ENCODE data around the gene ADGRV1. TPM values are rescaled to one million over a fixed set of nuclear protein-coding genes. Genes with fewer than 3 reads are reported as not detected.
"Not testable (repeated sequence)": the region's sequence is repeated elsewhere in the genome, so short reads cannot be mapped to it uniquely, and the experiment has no call there.

The ADGRV1 gene
- polyA plus RNA-seq, 2 donors = 0.82 to 1.6 TPM

DNA sequence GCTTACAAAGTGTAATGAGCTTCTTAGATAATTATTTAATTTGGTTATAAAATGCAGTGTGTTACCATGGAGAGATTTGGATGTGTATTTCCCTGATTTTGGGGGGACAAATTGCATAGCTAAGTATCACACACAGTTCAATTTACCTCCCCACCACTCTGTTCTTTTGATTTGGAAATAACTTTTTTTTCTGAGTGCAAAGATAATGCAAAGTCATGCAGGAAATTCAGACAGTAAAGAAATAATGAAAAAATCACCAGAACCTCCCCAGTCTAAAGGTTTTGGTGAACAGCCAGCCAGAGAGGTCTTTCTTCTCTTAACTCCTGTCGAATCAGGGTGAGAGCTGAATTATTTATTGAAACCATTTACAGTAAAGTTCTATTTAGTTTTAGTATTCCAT, 3.2 kb downstream of the ADGRV1 start:
- WGBS, 2 donors = 47 to 63% methylated on average over 1 of the region's 1 CpG
- Histone ChIP-seq H3K27me3 (ENCODE audit: control insufficient read depth in 1 of 2, insufficient read depth in 2 of 2, low read length in 2 of 2) (peaks cover 3 to 11% of the 10 kb centered on the region in 2 donors), H3K27ac (ENCODE audit: low read depth in 2 of 2, low read length in 1 of 2) (no peak overlapping the region)

DNA sequence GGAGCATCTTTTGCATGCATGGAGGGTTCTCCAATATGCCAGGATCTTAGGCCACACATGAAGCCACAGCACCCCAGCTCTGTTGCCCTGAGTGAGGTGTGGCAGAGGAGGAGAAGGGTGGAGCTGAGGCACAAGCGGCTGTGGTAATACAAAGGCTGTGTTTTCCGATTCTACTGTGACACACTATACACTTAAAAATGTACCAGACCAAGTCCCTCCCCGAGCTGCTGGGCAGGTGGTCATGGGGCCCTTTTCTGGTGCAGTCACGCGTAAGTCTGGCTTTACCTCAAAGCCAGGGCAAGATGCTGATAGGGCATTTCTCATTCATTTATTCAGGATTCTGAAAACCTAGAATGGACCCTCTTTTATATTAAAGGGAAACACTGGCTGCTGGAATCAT, 3.7 kb downstream of the ADGRV1 start:
- no peak overlapping the region for H3K4me3 ChIP-seq (ENCODE audit: low read depth in 1 of 2, low read length in 2 of 2)
- no peak overlapping the region for H3K27ac ChIP-seq (ENCODE audit: low read depth in 2 of 2, low read length in 1 of 2)
- H3K4me1 ChIP-seq (ENCODE audit: control insufficient read depth in 2 of 2, insufficient read depth in 2 of 2, low read length in 1 of 2) = peaks cover 0 to 8% of the 10 kb centered on the region in 2 donors
- no peaks in the 10 kb centered on the region for H3K36me3 ChIP-seq (ENCODE audit: control insufficient read depth in 2 of 2, insufficient read depth in 2 of 2, low read length in 1 of 2)
- peaks cover 2 to 3% of the 10 kb centered on the region in 2 donors for H3K9me3 ChIP-seq (ENCODE audit: control insufficient read depth in 2 of 2, insufficient read depth in 1 of 2, low read depth in 1 of 2, low read length in 1 of 2)
- 63 to 69% methylated on average over 5 of the region's 5 CpGs for WGBS, 2 donors
- peaks cover 3 to 11% of the 10 kb centered on the region in 2 donors for H3K27me3 ChIP-seq (ENCODE audit: control insufficient read depth in 1 of 2, insufficient read depth in 2 of 2, low read length in 2 of 2)

More for the DNA sequence above, 3.2 kb downstream of the ADGRV1 start:
- Histone ChIP-seq H3K9me3 (ENCODE audit: control insufficient read depth in 2 of 2, insufficient read depth in 1 of 2, low read depth in 1 of 2, low read length in 1 of 2) (peaks cover 2 to 3% of the 10 kb centered on the region in 2 donors), H3K4me1 (ENCODE audit: control insufficient read depth in 2 of 2, insufficient read depth in 2 of 2, low read length in 1 of 2) (peaks cover 0 to 8% of the 10 kb centered on the region in 2 donors), H3K36me3 (ENCODE audit: control insufficient read depth in 2 of 2, insufficient read depth in 2 of 2, low read length in 1 of 2) (no peaks in the 10 kb centered on the region), H3K4me3 (ENCODE audit: low read depth in 1 of 2, low read length in 2 of 2) (no peak overlapping the region)

DNA sequence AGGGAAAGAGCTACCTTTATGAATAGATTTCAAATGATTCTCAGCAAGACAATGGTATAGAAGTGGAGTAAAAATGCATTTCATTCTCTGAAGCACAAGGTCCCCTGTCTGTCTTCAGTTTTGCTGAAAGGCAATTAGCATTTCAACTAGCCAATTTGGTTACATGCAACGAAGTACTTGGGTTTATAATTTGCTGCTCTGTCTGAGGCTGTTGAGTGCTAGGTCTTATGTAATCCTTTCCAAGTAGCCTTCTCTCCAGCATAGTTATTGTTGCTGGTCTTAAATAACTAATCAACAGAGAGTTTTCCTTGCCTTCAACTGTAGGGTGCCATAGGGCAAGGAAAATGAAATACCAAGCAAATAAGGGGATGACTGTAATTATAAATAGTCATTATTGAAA, 4.5 kb downstream of the ADGRV1 start:
- Histone ChIP-seq H3K27me3 (ENCODE audit: control insufficient read depth in 1 of 2, insufficient read depth in 2 of 2, low read length in 2 of 2) (peaks cover 0 to 11% of the 10 kb centered on the region in 2 donors), H3K9me3 (ENCODE audit: control insufficient read depth in 2 of 2, insufficient read depth in 1 of 2, low read depth in 1 of 2, low read length in 1 of 2) (peaks cover 2 to 3% of the 10 kb centered on the region in 2 donors), H3K4me3 (ENCODE audit: low read depth in 1 of 2, low read length in 2 of 2) (no peak overlapping the region), H3K36me3 (ENCODE audit: control insufficient read depth in 2 of 2, insufficient read depth in 2 of 2, low read length in 1 of 2) (no peaks in the 10 kb centered on the region), H3K4me1 (ENCODE audit: control insufficient read depth in 2 of 2, insufficient read depth in 2 of 2, low read length in 1 of 2) (peaks cover 0 to 8% of the 10 kb centered on the region in 2 donors), H3K27ac (ENCODE audit: low read depth in 2 of 2, low read length in 1 of 2) (no peak overlapping the region)
- WGBS, 2 donors = 40 to 41% methylated on average over 1 of the region's 1 CpG

DNA sequence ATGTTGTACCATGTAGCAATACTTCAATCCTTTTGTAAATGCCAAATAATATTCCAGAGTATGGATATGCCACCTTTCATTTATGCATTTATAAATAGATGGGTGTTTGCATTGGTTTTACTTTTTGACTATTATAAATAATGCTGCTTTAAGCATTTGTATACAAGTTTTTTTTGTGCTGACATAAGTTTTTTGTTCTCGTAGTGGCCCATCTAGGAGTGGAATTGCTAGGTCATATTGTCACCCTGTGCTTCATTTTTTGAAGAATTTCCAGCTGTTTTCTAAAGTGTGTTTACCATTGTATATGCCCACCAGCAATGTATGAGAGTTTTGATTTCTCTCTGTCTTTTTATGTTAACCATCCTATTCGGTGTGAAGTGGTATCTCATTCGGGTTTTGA, 6.9 kb downstream of the ADGRV1 start:
- no peaks in the 10 kb centered on the region for H3K36me3 ChIP-seq (ENCODE audit: control insufficient read depth in 2 of 2, insufficient read depth in 2 of 2, low read length in 1 of 2)
- H3K9me3 ChIP-seq (ENCODE audit: control insufficient read depth in 2 of 2, insufficient read depth in 1 of 2, low read depth in 1 of 2, low read length in 1 of 2) = peaks cover 0 to 2% of the 10 kb centered on the region in 2 donors
- no peak overlapping the region for H3K27ac ChIP-seq (ENCODE audit: low read depth in 2 of 2, low read length in 1 of 2)
- no peaks in the 10 kb centered on the region for H3K4me1 ChIP-seq (ENCODE audit: control insufficient read depth in 2 of 2, insufficient read depth in 2 of 2, low read length in 1 of 2)
- peaks cover 0 to 4% of the 10 kb centered on the region in 2 donors for H3K27me3 ChIP-seq (ENCODE audit: control insufficient read depth in 1 of 2, insufficient read depth in 2 of 2, low read length in 2 of 2)
- H3K4me3 ChIP-seq (ENCODE audit: low read depth in 1 of 2, low read length in 2 of 2) = no peak overlapping the region
- 87 to 92% methylated on average over 3 of the region's 3 CpGs for WGBS, 2 donors

DNA sequence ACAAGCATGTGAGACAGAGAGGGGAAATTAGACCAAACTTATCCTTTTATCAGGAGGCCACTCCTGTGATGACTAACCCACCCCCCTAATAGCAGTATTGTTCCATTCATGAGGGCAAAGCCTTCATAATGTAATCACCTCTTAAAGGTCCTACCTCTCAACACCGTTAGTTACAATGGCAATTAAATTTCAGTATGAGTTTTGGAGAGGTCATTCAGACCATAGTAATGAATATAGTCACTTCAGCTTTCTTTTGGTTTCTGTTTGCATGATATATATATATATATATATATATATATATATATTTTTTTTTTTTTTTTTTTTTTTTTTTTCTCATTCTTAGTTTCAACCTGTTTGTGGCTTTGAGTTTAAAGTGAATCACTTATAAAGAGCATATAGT, 10.5 kb downstream of the ADGRV1 start:
- Histone ChIP-seq H3K36me3 (ENCODE audit: control insufficient read depth in 2 of 2, insufficient read depth in 2 of 2, low read length in 1 of 2) (no peaks in the 10 kb centered on the region), H3K4me3 (ENCODE audit: low read depth in 1 of 2, low read length in 2 of 2) (no peak overlapping the region), H3K9me3 (ENCODE audit: control insufficient read depth in 2 of 2, insufficient read depth in 1 of 2, low read depth in 1 of 2, low read length in 1 of 2) (no peaks in the 10 kb centered on the region), H3K4me1 (ENCODE audit: control insufficient read depth in 2 of 2, insufficient read depth in 2 of 2, low read length in 1 of 2) (no peaks in the 10 kb centered on the region), H3K27ac (ENCODE audit: low read depth in 2 of 2, low read length in 1 of 2) (no peak overlapping the region), H3K27me3 (ENCODE audit: control insufficient read depth in 1 of 2, insufficient read depth in 2 of 2, low read length in 2 of 2) (no peaks in the 10 kb centered on the region)
- 83 to 93% methylated on average over 1 of the region's 1 CpG for WGBS, 2 donors

DNA sequence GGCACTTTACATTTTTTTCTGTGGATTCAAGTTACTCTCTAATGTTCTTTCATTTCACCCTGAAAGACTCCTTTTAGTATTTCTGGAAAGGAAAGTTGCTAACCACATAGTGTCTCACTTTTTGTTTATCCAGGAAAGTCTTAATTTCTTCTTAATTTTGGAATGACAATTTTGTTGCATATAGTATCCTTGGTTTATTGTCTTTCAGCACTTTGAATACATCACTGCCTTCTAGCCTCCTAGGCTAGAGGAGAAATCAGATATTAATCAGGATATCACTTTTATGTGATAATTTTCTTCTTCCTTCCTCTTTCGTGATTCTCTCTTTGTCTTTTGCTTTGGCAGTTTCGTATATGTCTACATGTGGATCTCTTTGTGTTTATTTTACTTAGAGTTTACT, 11.4 kb downstream of the ADGRV1 start:
- H3K9me3 ChIP-seq (ENCODE audit: control insufficient read depth in 2 of 2, insufficient read depth in 1 of 2, low read depth in 1 of 2, low read length in 1 of 2) = no peaks in the 10 kb centered on the region
- no peaks in the 10 kb centered on the region for H3K4me1 ChIP-seq (ENCODE audit: control insufficient read depth in 2 of 2, insufficient read depth in 2 of 2, low read length in 1 of 2)
- no peak overlapping the region for H3K27ac ChIP-seq (ENCODE audit: low read depth in 2 of 2, low read length in 1 of 2)
- 82 to 88% methylated on average over 2 of the region's 2 CpGs for WGBS, 2 donors
- no peak overlapping the region for H3K4me3 ChIP-seq (ENCODE audit: low read depth in 1 of 2, low read length in 2 of 2)
- no peaks in the 10 kb centered on the region for H3K36me3 ChIP-seq (ENCODE audit: control insufficient read depth in 2 of 2, insufficient read depth in 2 of 2, low read length in 1 of 2)
- H3K27me3 ChIP-seq (ENCODE audit: control insufficient read depth in 1 of 2, insufficient read depth in 2 of 2, low read length in 2 of 2) = no peaks in the 10 kb centered on the region

DNA sequence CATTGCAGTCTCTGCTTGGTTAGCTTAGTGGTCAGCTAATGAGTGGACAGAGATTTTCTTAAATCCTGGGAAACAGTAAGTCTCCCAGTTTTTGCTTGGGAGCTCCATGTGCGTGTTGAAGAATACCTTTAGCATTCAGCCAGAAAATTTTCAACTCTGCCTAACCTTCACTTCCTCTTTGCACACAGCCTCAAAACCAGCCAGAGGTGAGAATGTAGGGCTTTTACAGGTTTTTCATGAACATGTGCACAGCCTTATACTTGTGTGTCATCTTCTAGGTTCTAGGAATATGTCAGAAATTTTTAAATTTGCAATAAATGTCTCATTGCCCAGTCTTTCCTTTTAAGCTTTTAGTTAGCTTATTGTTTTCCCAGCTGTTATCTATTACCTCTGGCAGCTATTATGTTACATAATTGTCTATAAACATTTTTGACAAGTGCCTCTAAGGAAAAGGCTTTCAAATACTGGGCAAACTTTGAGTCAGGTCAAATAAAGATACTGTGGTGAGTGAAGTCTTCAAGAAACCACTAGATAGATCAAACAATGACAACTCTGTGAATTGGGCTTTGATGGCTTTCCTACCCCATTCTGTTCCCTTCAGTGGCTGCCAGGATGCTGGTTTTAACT, 12.7 kb downstream of the ADGRV1 start:
- WGBS, 2 donors = 81 to 94% methylated on average over 1 of the region's 1 CpG
- no peaks in the 10 kb centered on the region for H3K4me1 ChIP-seq (ENCODE audit: control insufficient read depth in 2 of 2, insufficient read depth in 2 of 2, low read length in 1 of 2)
- H3K36me3 ChIP-seq (ENCODE audit: control insufficient read depth in 2 of 2, insufficient read depth in 2 of 2, low read length in 1 of 2) = no peaks in the 10 kb centered on the region

DNA sequence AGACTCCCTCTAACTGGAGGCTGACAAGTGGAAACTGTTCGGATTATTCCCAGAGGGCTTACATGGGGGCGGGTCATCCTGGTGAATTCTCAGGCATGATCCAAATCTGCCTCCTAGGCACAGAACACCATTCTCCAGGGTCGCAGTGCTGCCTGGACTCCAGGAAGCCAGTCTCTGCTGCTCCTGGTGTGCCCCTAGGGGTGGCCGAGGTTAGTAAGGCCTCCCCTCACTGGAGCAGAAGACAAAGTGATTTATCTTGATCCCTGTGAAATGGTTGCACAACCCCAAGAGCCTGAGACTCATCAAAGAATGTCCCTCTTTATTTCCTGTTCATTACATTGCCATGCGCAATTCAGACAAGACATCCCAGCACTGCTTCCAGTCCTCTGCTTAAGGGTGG, 17.1 kb downstream of the ADGRV1 start:
- 85 to 88% methylated on average over 5 of the region's 5 CpGs for WGBS, 2 donors
- H3K9me3 ChIP-seq (ENCODE audit: control insufficient read depth in 2 of 2, insufficient read depth in 1 of 2, low read depth in 1 of 2, low read length in 1 of 2) = no peaks in the 10 kb centered on the region

More for the DNA sequence above, 12.7 kb downstream of the ADGRV1 start:
- Histone ChIP-seq H3K9me3 (ENCODE audit: control insufficient read depth in 2 of 2, insufficient read depth in 1 of 2, low read depth in 1 of 2, low read length in 1 of 2) (no peaks in the 10 kb centered on the region), H3K27ac (ENCODE audit: low read depth in 2 of 2, low read length in 1 of 2) (no peak overlapping the region), H3K4me3 (ENCODE audit: low read depth in 1 of 2, low read length in 2 of 2) (no peak overlapping the region), H3K27me3 (ENCODE audit: control insufficient read depth in 1 of 2, insufficient read depth in 2 of 2, low read length in 2 of 2) (no peaks in the 10 kb centered on the region)

DNA sequence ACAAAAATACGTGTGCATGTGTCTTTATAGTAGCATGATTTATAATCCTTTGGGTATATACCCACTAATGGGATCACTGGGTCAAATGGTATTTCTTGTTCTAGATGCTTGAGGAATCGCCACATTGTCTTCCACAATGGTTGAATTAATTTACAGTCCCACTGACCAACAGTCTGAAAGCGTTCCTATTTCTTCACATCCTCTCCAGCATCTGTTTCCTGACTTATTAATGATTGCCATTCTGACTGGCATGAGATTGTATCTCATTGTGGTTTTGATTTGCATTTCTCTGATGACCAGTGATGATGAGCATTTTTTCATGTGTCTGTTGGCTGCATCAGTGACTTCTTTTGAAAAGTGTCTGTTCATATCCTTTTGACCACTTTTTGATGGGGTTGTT, 18.0 kb downstream of the ADGRV1 start:
- H3K4me1 ChIP-seq (ENCODE audit: control insufficient read depth in 2 of 2, insufficient read depth in 2 of 2, low read length in 1 of 2); H3K36me3 ChIP-seq (ENCODE audit: control insufficient read depth in 2 of 2, insufficient read depth in 2 of 2, low read length in 1 of 2); H3K27ac ChIP-seq (ENCODE audit: low read depth in 2 of 2, low read length in 1 of 2); H3K27me3 ChIP-seq (ENCODE audit: control insufficient read depth in 1 of 2, insufficient read depth in 2 of 2, low read length in 2 of 2); H3K9me3 ChIP-seq (ENCODE audit: control insufficient read depth in 2 of 2, insufficient read depth in 1 of 2, low read depth in 1 of 2, low read length in 1 of 2); H3K4me3 ChIP-seq (ENCODE audit: low read depth in 1 of 2, low read length in 2 of 2): not testable (repeated sequence)
- 82 to 92% methylated on average over 3 of the region's 3 CpGs for WGBS, 2 donors

More for the DNA sequence above, 17.1 kb downstream of the ADGRV1 start:
- Histone ChIP-seq H3K36me3 (ENCODE audit: control insufficient read depth in 2 of 2, insufficient read depth in 2 of 2, low read length in 1 of 2) (no peaks in the 10 kb centered on the region), H3K27ac (ENCODE audit: low read depth in 2 of 2, low read length in 1 of 2) (no peak overlapping the region), H3K4me1 (ENCODE audit: control insufficient read depth in 2 of 2, insufficient read depth in 2 of 2, low read length in 1 of 2) (no peaks in the 10 kb centered on the region), H3K4me3 (ENCODE audit: low read depth in 1 of 2, low read length in 2 of 2) (no peak overlapping the region), H3K27me3 (ENCODE audit: control insufficient read depth in 1 of 2, insufficient read depth in 2 of 2, low read length in 2 of 2) (no peaks in the 10 kb centered on the region)

DNA sequence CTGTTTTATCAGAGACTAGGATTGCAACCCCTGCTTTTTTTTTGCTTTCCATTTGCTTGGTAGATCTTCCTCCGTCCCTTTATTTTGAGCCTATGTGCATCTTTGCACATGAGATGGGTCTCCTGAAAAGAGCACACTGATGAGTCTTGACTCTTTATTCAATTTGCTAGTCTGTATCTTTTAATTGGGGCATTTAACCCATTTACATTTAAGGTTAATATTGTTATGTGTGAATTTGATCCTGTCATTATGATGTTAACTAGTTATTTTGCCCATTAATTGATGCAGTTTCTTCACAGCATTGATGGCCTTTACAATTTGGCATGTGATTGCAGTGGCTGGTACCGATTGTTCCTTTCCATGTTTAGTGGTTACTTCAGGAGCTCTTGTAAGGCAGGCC, 21.3 kb downstream of the ADGRV1 start:
- 88 to 96% methylated on average over 2 of the region's 2 CpGs for WGBS, 2 donors
- H3K9me3 ChIP-seq (ENCODE audit: control insufficient read depth in 2 of 2, insufficient read depth in 1 of 2, low read depth in 1 of 2, low read length in 1 of 2); H3K4me3 ChIP-seq (ENCODE audit: low read depth in 1 of 2, low read length in 2 of 2); H3K27ac ChIP-seq (ENCODE audit: low read depth in 2 of 2, low read length in 1 of 2); H3K27me3 ChIP-seq (ENCODE audit: control insufficient read depth in 1 of 2, insufficient read depth in 2 of 2, low read length in 2 of 2); H3K36me3 ChIP-seq (ENCODE audit: control insufficient read depth in 2 of 2, insufficient read depth in 2 of 2, low read length in 1 of 2); H3K4me1 ChIP-seq (ENCODE audit: control insufficient read depth in 2 of 2, insufficient read depth in 2 of 2, low read length in 1 of 2): not testable (repeated sequence)

Data from esophagus (tissue), 2 donors.